SK-N-SH (cell line): ENCODE results near the gene DNAJC5. TPM values are rescaled to one million over a fixed set of nuclear protein-coding genes. Genes with fewer than 3 reads are reported as not detected.

ENCODE experiments used
- CTCF ChIA-PET: fragments of 300-600, 350-600 bp; formaldehyde crosslinking; extraction: SDS; loops from one replicate; lab custom pipeline; 2021; lab: Yijun Ruan, JAX
- POLR2A ChIA-PET: fragments of 350-600 bp; sonication (Branson Sonifier 250); formaldehyde crosslinking; extraction: SDS; loops from one replicate; lab custom pipeline; 2020; ENCODE audit warnings: antibody characterized with exemption, inconsistent platforms; lab: Yijun Ruan, JAX
- DNase-seq: peaks from one replicate; pipeline ENCODE4 v3.0.0; 2012
- H2AFZ ChIP-seq: fragments of 200-600 bp; sonication (generic); 2 replicates; pipeline ENCODE4 v1.8.1; 2016; ENCODE audit warnings: antibody characterized with exemption, mild to moderate bottlenecking, low read depth
- H3F3A ChIP-seq: fragments of 200-600 bp; sonication (generic); replicated peaks from 2 replicates; pipeline ENCODE3; 2016; ENCODE audit warnings: antibody characterized with exemption, mild to moderate bottlenecking; ENCODE audit not compliant: insufficient read depth
- H3K27ac ChIP-seq, 2 experiments: fragments of 200-500 bp in 1 of 2; fragments of 200-600 bp in 1 of 2; sonication (Bioruptor generic) in 1 of 2; sonication (generic), shearing (Covaris generic) in 1 of 2; 2 replicates each; pipeline versions ENCODE4 v1.5.1 to v1.6.1; 2014 to 2016; ENCODE audit warnings: low read depth in 2 of 2, inconsistent platforms in 1 of 2, low read length in 1 of 2, mild to moderate bottlenecking in 1 of 2, mixed read lengths in 1 of 2
- H3K27me3 ChIP-seq: fragments of 200-600 bp; sonication (generic), shearing (Covaris generic); 2 replicates; pipeline ENCODE4 v1.6.1; 2016; ENCODE audit warnings: mixed run types; ENCODE audit not compliant: insufficient read depth
- H3K36me3 ChIP-seq, 2 experiments: fragments of 200-500 bp in 1 of 2; fragments of 200-600 bp in 1 of 2; sonication (Bioruptor generic) in 1 of 2; sonication (generic) in 1 of 2; replicated peaks in 1 of 2; 2 replicates each; pipeline versions ENCODE3 to v1.5.1; 2014 to 2016; ENCODE audit warnings: low read length in 1 of 2, mild to moderate bottlenecking in 1 of 2; ENCODE audit not compliant: insufficient read depth in 2 of 2, control insufficient read depth in 1 of 2
- H3K4me1 ChIP-seq, 2 experiments: fragments of 200-500 bp in 1 of 2; fragments of 200-600 bp in 1 of 2; sonication (Bioruptor generic) in 1 of 2; sonication (generic), shearing (Covaris generic) in 1 of 2; 2 replicates each; pipeline versions ENCODE4 v1.5.1 to v1.6.1; 2014 to 2016; ENCODE audit warnings: low read depth in 1 of 2, low read length in 1 of 2, mixed run types in 1 of 2; ENCODE audit not compliant: insufficient read depth in 2 of 2, control insufficient read depth in 1 of 2
- H3K4me2 ChIP-seq: fragments of 200-600 bp; sonication (generic), shearing (Covaris generic); 2 replicates; pipeline ENCODE4 v1.6.1; 2017; ENCODE audit warnings: mixed run types
- H3K4me3 ChIP-seq, 2 experiments: fragments of 200-500 bp in 1 of 2; fragments of 200-600 bp in 1 of 2; sonication (Bioruptor generic) in 1 of 2; sonication (generic), shearing (Covaris generic) in 1 of 2; 2 replicates each; pipeline versions ENCODE4 v1.5.1 to v1.8.1; 2014 to 2016; ENCODE audit warnings: low read depth in 2 of 2, inconsistent platforms in 1 of 2, low read length in 1 of 2, mild to moderate bottlenecking in 1 of 2, mixed read lengths in 1 of 2, moderate library complexity in 1 of 2
- H3K79me2 ChIP-seq: fragments of 200-600 bp; sonication (generic); 2 replicates; pipeline ENCODE4 v1.8.1; 2017; ENCODE audit warnings: mild to moderate bottlenecking; ENCODE audit not compliant: insufficient read depth
- H3K9ac ChIP-seq: fragments of 200-600 bp; sonication (generic); 2 replicates; pipeline ENCODE4 v1.6.1; 2017; ENCODE audit warnings: mixed run types
- H3K9me2 ChIP-seq: fragments of 200-600 bp; sonication (generic); 2 replicates; pipeline ENCODE4 v1.6.1; 2017; ENCODE audit warnings: mixed run types
- H3K9me3 ChIP-seq: fragments of 200-600 bp; sonication (generic); 2 replicates; pipeline ENCODE4 v1.6.1; 2017; ENCODE audit warnings: mixed run types, mild to moderate bottlenecking, moderate library complexity
- H4K20me1 ChIP-seq: fragments of 200-600 bp; sonication (generic); 2 replicates; pipeline ENCODE4 v1.6.1; 2017; ENCODE audit warnings: mild to moderate bottlenecking, mixed run types; ENCODE audit not compliant: insufficient read depth
- CHD2 ChIP-seq: fragments of 150-350 bp; IDR thresholded peaks from 2 replicates; pipeline ENCODE4 v1.6.1; 2018; ENCODE audit warnings: low read length; ENCODE audit not compliant: partially characterized antibody
- EZH2phosphoT487 ChIP-seq: fragments of 200-600 bp; sonication (generic); IDR thresholded peaks from 2 replicates; pipeline ENCODE4 v1.6.1; 2017; ENCODE audit warnings: low read depth, mixed run types, mild to moderate bottlenecking, antibody characterized with exemption, moderate library complexity, borderline replicate concordance
- FOXJ3 ChIP-seq: sonication (generic); formaldehyde crosslinking; IDR thresholded peaks from 2 replicates; pipeline ENCODE4 v1.5.1; 2020; ENCODE audit warnings: mild to moderate bottlenecking, missing genetic modification reagents
- FOXM1 ChIP-seq: IDR thresholded peaks from 2 replicates; pipeline ENCODE4 v1.4.0; 2012; ENCODE audit warnings: low read depth, mild to moderate bottlenecking
- JUND ChIP-seq: IDR thresholded peaks from 2 replicates; pipeline ENCODE4 v1.4.0; 2012
- NRF1 ChIP-seq: IDR thresholded peaks from 2 replicates; pipeline ENCODE4 v1.6.1; 2012; ENCODE audit warnings: low read depth, mild to moderate bottlenecking, low read length
- RCOR1 ChIP-seq: fragments of 150-350 bp; IDR thresholded peaks from 2 replicates; pipeline ENCODE4 v1.6.1; 2017; ENCODE audit warnings: antibody characterized with exemption, low read length
- RFX5 ChIP-seq: IDR thresholded peaks from 2 replicates; pipeline ENCODE4 v1.6.1; 2012; ENCODE audit warnings: mild to moderate bottlenecking, improper control_type of control experiment, low read length
- RXRA ChIP-seq: IDR thresholded peaks from 2 replicates; pipeline ENCODE4 v1.4.0; 2012; ENCODE audit warnings: low read depth, mild to moderate bottlenecking, borderline replicate concordance
- TCF12 ChIP-seq: IDR thresholded peaks from 2 replicates; pipeline ENCODE4 v1.4.0; 2012
- TEAD4 ChIP-seq: IDR thresholded peaks from 2 replicates; pipeline ENCODE4 v1.4.0; 2012; ENCODE audit warnings: mild to moderate bottlenecking, borderline replicate concordance; ENCODE audit not compliant: insufficient read depth
- WGBS: methylation state at CpG from one replicate; pipeline ENCODE4 v1.1.6; 2017; ENCODE audit warnings: low lambda C conversion rate; 5-methylcytosine and 5-hydroxymethylcytosine counted together
- polyA plus RNA-seq, 3 experiments: library from polyadenylated mRNA; depleted of rRNA; stranded (reverse); fragments of >200 nt; gene quantifications; 2 replicates each; pipeline ENCODE4 v1.2.3, GENCODE V29; 2012
- TF ChIP-seq, protein P1 (sequence below): IDR thresholded peaks from 2 replicates; pipeline ENCODE4 v1.4.0; 2012; ENCODE audit warnings: low read depth, borderline replicate concordance
- TF ChIP-seq, protein P2 (sequence below): IDR thresholded peaks from 2 replicates; pipeline ENCODE4 v1.6.1; 2012; ENCODE audit warnings: mild to moderate bottlenecking, low read depth, low read length, moderate library complexity
- TF ChIP-seq, protein P3 (sequence below): IDR thresholded peaks from 2 replicates; pipeline ENCODE4 v1.4.0; 2012; ENCODE audit warnings: low read depth
- TF ChIP-seq, protein P4 (sequence below): IDR thresholded peaks from 2 replicates; pipeline ENCODE4; 2012

Gene DNAJC5
- polyA plus RNA-seq, 1 of the 3 experiments (the other 2 are of a cell fraction) = 24.2 TPM

DNA sequence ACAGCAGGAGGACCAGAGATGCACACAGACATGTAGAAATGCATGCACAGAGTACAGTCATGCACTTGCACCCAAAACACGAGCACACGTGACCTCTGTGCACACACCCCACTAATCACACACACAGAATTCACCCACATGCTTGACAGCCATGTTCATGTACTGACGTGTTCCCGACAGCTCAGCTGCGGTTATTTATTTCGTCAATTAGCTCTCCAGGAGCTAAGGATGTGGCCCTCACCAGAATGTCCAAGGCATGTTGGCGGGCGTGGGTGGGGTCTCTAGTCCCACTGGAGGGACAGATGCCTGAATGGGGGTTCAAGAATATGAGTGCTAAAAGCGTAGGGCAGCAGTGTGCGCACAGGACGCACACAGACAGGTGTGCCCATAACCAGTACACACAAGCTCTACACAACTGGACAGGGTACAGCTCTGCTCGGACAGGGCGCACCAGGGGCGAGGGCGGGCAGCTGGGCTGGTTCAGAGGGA is 85.4 kb downstream of the DNAJC5 start:
- whole genome bisulfite sequencing = 79% methylated on average over 13 of the region's 15 CpGs

More for the DNA sequence above, 85.4 kb downstream of the DNAJC5 start:
- peaks cover 40% of the 10 kb centered on the region for H3K79me2 ChIP-seq
- peak overlapping the region; percentile 21; the same call in 1 of the 2 replicates for H2AFZ ChIP-seq
- DNase-seq = no peak
- no peak overlapping the region for H3K9ac ChIP-seq
- CTCF ChIA-PET = interaction anchor here (0.6 to 3.9 kb wide), 42 partner anchors 8 to 453 kb away, joined by 3 to 41 read pairs (median 4); partner anchors contain the start of genes ARFRP1, C20orf204, GMEB2 and NPBWR2
- no peaks in the 10 kb centered on the region for H3K9me3 ChIP-seq
- H3K4me3 ChIP-seq = peak overlapping the region; percentile 77 to 98
- no peaks in the 10 kb centered on the region for H3K9me2 ChIP-seq
- H3K4me2 ChIP-seq = peak overlapping the region; percentile 90
- TF ChIP-seq TCF12 = no peak
- TF ChIP-seq TEAD4 = no peak
- TF ChIP-seq, protein P1, sequence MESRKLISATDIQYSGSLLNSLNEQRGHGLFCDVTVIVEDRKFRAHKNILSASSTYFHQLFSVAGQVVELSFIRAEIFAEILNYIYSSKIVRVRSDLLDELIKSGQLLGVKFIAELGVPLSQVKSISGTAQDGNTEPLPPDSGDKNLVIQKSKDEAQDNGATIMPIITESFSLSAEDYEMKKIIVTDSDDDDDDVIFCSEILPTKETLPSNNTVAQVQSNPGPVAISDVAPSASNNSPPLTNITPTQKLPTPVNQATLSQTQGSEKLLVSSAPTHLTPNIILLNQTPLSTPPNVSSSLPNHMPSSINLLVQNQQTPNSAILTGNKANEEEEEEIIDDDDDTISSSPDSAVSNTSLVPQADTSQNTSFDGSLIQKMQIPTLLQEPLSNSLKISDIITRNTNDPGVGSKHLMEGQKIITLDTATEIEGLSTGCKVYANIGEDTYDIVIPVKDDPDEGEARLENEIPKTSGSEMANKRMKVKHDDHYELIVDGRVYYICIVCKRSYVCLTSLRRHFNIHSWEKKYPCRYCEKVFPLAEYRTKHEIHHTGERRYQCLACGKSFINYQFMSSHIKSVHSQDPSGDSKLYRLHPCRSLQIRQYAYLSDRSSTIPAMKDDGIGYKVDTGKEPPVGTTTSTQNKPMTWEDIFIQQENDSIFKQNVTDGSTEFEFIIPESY = no peak
- no peak for TF ChIP-seq RXRA
- no peak for TF ChIP-seq CHD2
- TF ChIP-seq NRF1 = no peak
- TF ChIP-seq EZH2phosphoT487 = no peak
- TF ChIP-seq, protein P2, sequence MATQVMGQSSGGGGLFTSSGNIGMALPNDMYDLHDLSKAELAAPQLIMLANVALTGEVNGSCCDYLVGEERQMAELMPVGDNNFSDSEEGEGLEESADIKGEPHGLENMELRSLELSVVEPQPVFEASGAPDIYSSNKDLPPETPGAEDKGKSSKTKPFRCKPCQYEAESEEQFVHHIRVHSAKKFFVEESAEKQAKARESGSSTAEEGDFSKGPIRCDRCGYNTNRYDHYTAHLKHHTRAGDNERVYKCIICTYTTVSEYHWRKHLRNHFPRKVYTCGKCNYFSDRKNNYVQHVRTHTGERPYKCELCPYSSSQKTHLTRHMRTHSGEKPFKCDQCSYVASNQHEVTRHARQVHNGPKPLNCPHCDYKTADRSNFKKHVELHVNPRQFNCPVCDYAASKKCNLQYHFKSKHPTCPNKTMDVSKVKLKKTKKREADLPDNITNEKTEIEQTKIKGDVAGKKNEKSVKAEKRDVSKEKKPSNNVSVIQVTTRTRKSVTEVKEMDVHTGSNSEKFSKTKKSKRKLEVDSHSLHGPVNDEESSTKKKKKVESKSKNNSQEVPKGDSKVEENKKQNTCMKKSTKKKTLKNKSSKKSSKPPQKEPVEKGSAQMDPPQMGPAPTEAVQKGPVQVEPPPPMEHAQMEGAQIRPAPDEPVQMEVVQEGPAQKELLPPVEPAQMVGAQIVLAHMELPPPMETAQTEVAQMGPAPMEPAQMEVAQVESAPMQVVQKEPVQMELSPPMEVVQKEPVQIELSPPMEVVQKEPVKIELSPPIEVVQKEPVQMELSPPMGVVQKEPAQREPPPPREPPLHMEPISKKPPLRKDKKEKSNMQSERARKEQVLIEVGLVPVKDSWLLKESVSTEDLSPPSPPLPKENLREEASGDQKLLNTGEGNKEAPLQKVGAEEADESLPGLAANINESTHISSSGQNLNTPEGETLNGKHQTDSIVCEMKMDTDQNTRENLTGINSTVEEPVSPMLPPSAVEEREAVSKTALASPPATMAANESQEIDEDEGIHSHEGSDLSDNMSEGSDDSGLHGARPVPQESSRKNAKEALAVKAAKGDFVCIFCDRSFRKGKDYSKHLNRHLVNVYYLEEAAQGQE = no peak
- no peak for TF ChIP-seq JUND
- TF ChIP-seq RCOR1 = no peak
- TF ChIP-seq FOXJ3 = no peak
- TF ChIP-seq, protein P3, sequence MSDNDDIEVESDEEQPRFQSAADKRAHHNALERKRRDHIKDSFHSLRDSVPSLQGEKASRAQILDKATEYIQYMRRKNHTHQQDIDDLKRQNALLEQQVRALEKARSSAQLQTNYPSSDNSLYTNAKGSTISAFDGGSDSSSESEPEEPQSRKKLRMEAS = no peak
- TF ChIP-seq RFX5 = no peak
- TF ChIP-seq FOXM1 = no peak
- TF ChIP-seq, protein P4, sequence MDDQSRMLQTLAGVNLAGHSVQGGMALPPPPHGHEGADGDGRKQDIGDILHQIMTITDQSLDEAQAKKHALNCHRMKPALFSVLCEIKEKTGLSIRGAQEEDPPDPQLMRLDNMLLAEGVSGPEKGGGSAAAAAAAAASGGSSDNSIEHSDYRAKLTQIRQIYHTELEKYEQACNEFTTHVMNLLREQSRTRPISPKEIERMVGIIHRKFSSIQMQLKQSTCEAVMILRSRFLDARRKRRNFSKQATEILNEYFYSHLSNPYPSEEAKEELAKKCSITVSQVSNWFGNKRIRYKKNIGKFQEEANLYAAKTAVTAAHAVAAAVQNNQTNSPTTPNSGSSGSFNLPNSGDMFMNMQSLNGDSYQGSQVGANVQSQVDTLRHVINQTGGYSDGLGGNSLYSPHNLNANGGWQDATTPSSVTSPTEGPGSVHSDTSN = no peak
- peaks cover 12 to 24% of the 10 kb centered on the region in 2 experiments for H3K4me1 ChIP-seq
- no peaks in the 10 kb centered on the region for H4K20me1 ChIP-seq
- POLR2A ChIA-PET = interaction anchor here (0.8 to 3.4 kb wide), 8 partner anchors 23 to 272 kb away, joined by 3 to 18 read pairs (median 4); partner anchors contain the start of genes ARFRP1, TCEA2, TPD52L2 and ZGPAT
- H3F3A ChIP-seq = peaks cover 13% of the 10 kb centered on the region
- no peaks in the 10 kb centered on the region for H3K27me3 ChIP-seq
- H3K27ac ChIP-seq = peak overlapping the region; percentile 84 to 89; a peak in 3 of 4 replicates
- H3K36me3 ChIP-seq = peaks cover 16 to 18% of the 10 kb centered on the region in 2 experiments
